WTC11 (cell line): ENCODE results near the gene EFCAB8.

Experiments
- IRF1 ChIP-seq: sonication (generic); formaldehyde crosslinking; IDR thresholded peaks from 2 replicates; pipeline ENCODE4 v1.8.0; 2023; ENCODE audit warnings: missing genetic modification reagents
- NR1H2 ChIP-seq: sonication (generic); formaldehyde crosslinking; IDR thresholded peaks from 2 replicates; pipeline ENCODE4 v1.9.0; 2021; ENCODE audit warnings: mild to moderate bottlenecking, moderate library complexity, missing genetic modification reagents
- TF ChIP-seq, protein P1 (sequence below): sonication (generic); formaldehyde crosslinking; IDR thresholded peaks from 2 replicates; pipeline ENCODE4 v1.8.1; 2022; ENCODE audit warnings: low read depth, missing genetic modification reagents, borderline replicate concordance

- no peak for TF ChIP-seq NR1H2
- no peak for TF ChIP-seq IRF1
- TF ChIP-seq, protein P1, sequence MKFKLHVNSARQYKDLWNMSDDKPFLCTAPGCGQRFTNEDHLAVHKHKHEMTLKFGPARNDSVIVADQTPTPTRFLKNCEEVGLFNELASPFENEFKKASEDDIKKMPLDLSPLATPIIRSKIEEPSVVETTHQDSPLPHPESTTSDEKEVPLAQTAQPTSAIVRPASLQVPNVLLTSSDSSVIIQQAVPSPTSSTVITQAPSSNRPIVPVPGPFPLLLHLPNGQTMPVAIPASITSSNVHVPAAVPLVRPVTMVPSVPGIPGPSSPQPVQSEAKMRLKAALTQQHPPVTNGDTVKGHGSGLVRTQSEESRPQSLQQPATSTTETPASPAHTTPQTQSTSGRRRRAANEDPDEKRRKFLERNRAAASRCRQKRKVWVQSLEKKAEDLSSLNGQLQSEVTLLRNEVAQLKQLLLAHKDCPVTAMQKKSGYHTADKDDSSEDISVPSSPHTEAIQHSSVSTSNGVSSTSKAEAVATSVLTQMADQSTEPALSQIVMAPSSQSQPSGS (CRISPR knock-in tag): no peak
These were observed 84.8 kb downstream of the EFCAB8 start for GRCh38 chr20:32943490-32944052.
